ENCODE results near the gene IGFL4. TPM values are rescaled to one million over a fixed set of nuclear protein-coding genes. Genes with fewer than 3 reads are reported as not detected.

The IGFL4 gene
- total RNA-seq, 1 experiment from 2014 or later, result not detected

DNA sequence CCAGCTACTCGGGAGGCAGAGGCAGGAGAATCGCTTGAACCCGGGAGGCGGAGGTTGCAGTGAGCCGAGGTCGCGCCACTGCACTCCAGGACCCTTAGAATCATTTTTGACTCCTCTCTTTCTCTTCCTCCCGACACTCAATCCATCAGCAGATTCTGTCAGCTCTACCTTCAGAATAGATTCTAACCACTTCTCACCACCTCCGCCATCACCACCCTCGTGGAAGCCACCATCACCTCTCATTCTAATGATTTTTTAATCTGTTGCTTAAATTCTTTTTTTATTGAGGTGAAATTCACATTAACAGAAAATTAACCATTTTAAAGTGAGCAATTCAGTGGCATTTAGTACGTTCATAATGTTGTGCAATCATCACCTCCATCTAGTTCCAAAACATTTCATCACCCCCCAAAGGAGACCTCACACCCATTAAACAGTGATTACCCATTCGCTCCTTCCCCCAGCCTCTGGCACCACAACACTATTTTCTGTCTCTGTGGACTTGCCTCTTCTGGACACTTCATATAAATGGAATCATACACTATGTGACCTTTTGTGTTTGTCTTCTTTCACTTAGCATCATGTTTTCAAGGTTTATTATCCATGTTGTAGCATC is 50.6 kb downstream of the IGFL4 start:
- no peak overlapping the region for H3K4me2 ChIP-seq (ENCODE audit: low read length)
- no peak overlapping the region for H3K4me3 ChIP-seq (ENCODE audit: low read length)
- TF ChIP-seq, protein P1, sequence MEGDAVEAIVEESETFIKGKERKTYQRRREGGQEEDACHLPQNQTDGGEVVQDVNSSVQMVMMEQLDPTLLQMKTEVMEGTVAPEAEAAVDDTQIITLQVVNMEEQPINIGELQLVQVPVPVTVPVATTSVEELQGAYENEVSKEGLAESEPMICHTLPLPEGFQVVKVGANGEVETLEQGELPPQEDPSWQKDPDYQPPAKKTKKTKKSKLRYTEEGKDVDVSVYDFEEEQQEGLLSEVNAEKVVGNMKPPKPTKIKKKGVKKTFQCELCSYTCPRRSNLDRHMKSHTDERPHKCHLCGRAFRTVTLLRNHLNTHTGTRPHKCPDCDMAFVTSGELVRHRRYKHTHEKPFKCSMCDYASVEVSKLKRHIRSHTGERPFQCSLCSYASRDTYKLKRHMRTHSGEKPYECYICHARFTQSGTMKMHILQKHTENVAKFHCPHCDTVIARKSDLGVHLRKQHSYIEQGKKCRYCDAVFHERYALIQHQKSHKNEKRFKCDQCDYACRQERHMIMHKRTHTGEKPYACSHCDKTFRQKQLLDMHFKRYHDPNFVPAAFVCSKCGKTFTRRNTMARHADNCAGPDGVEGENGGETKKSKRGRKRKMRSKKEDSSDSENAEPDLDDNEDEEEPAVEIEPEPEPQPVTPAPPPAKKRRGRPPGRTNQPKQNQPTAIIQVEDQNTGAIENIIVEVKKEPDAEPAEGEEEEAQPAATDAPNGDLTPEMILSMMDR (conservative IDR thresholded peaks at IDR 0.05; ENCODE audit: low read depth, low read length), result no peak
- TF ChIP-seq EZH2phosphoT487 (IDR thresholded peaks at IDR 0.05; ENCODE audit: borderline replicate concordance, low read length) (no peak), EZH2 (IDR thresholded peaks at IDR 0.05; ENCODE audit: low read length, unreplicated experiment) (no peak)
- ChIA-PET POLR2A (ENCODE audit: unreplicated experiment) (no interaction called here), CTCF (no interaction called here)
- no peaks in the 10 kb centered on the region for H3K9me2 ChIP-seq (replicated peaks; ENCODE audit: low read length)
- no peak overlapping the region for H3K9ac ChIP-seq (ENCODE audit: low read length)
- DNase-seq (no peak), ATAC-seq (no peak)
- no peaks in the 10 kb centered on the region for H4K20me1 ChIP-seq (ENCODE audit: low read length)
- H3K9me3 ChIP-seq (ENCODE audit: low read length), result no peaks in the 10 kb centered on the region
- H3K36me3 ChIP-seq (ENCODE audit: low read depth, low read length), result no peaks in the 10 kb centered on the region
- no peaks in the 10 kb centered on the region for H3F3A ChIP-seq (ENCODE audit: low read length, unreplicated experiment)
- no TSS peak for BruUV-seq (replicated peaks)
- H3K27ac ChIP-seq (ENCODE audit: low read length), result no peak overlapping the region
- H3K4me1 ChIP-seq (ENCODE audit: insufficient read depth, low read length), result no peaks in the 10 kb centered on the region
- H2AFZ ChIP-seq (ENCODE audit: low read length), result no peak overlapping the region
- no peaks in the 10 kb centered on the region for H3K27me3 ChIP-seq (ENCODE audit: low read length)
- no peaks in the 10 kb centered on the region for H3K79me2 ChIP-seq (ENCODE audit: low read length)
- intact Hi-C loops (cut with micrococcal nuclease), result loop anchor here (10.0 kb wide), 1 partner anchor 65 kb away; no protein-coding TSS in a partner anchor

Small RNA genes lying within 50 kb of the gene (microRNA-seq; reads per million reads assigned to microRNA genes)
- 174 reads per million, percentile 69 among the genes with 10 or more reads in this experiment for gene MIR769 (ENCODE audit: unreplicated experiment)

Other genes starting within 250 kb of the IGFL4 start
- 34.9 and 50.3 TPM in 2 replicates for gene DMWD, start 248.2 kb downstream of the IGFL4 start, total RNA-seq (2014; rRNA removed)
- 0.12 TPM in 1 of 2 replicates, not detected in the other for gene RSPH6A, start 225.7 kb downstream of the IGFL4 start, total RNA-seq (2014; rRNA removed)
- gene SYMPK, start 177.9 kb downstream of the IGFL4 start, total RNA-seq (2014; rRNA removed), result 36.6 and 67.3 TPM in 2 replicates
- 0.33 and 0.40 TPM in 2 replicates for gene FOXA3, start 176.7 kb downstream of the IGFL4 start, total RNA-seq (2014; rRNA removed)
- gene IRF2BP1, start 154.9 kb downstream of the IGFL4 start, total RNA-seq (2014; rRNA removed), result 31.5 and 38.6 TPM in 2 replicates
- gene MYPOP, start 138.4 kb downstream of the IGFL4 start, total RNA-seq (2014; rRNA removed), result 5.4 and 12.0 TPM in 2 replicates
- not detected in 2 replicates for gene NANOS2, start 126.2 kb downstream of the IGFL4 start, total RNA-seq (2014; rRNA removed)
- gene NOVA2, start 67.1 kb downstream of the IGFL4 start, total RNA-seq (2014; rRNA removed), result 0.06 TPM in 1 of 2 replicates, not detected in the other
- 6.3 and 7.7 TPM in 2 replicates for gene CCDC61, start 45.5 kb downstream of the IGFL4 start, total RNA-seq (2014; rRNA removed)
- not detected in 2 replicates for gene PGLYRP1, start 17.9 kb downstream of the IGFL4 start, total RNA-seq (2014; rRNA removed)
- gene IGFL3, start 83.7 kb upstream of the IGFL4 start, total RNA-seq (2014; rRNA removed), result not detected in 2 replicates
- gene IGFL2, start 107.2 kb upstream of the IGFL4 start, total RNA-seq (2014; rRNA removed), result not detected in 2 replicates
- 0.77 TPM in 1 of 2 replicates, not detected in the other for gene IGFL1, start 188.7 kb upstream of the IGFL4 start, total RNA-seq (2014; rRNA removed)